Astrocyte (in vitro differentiated cells and primary cell): Measurements from ENCODE around the gene TMEM127. TPM values are rescaled to one million over a fixed set of nuclear protein-coding genes. Genes with fewer than 3 reads are reported as not detected.
"Not testable (repeated sequence)": the region's sequence is repeated elsewhere in the genome, so short reads cannot be mapped to it uniquely, and the experiment has no call there.

Experiments used
- DNase-seq: peaks from one replicate; pipeline ENCODE4 v3.0.0-alpha.2; 2010; ENCODE audit warnings: low read depth
- FAIRE-seq: peaks from 2 replicates; lab custom pipeline; 2011; peaks lifted over from hg19 to GRCh38; lab: Jason Lieb, UNC
- H2AFZ ChIP-seq: 2 replicates; pipeline ENCODE4 v1.6.0; 2012; ENCODE audit warnings: low read depth, low read length, inconsistent platforms
- H3K27ac ChIP-seq: 2 replicates; pipeline ENCODE4 v1.5.1; 2011; ENCODE audit warnings: low read depth, low read length, inconsistent platforms
- H3K27me3 ChIP-seq: 2 replicates; pipeline ENCODE4 v1.6.0; 2011; ENCODE audit warnings: low read length, inconsistent platforms; ENCODE audit not compliant: insufficient read depth
- H3K36me3 ChIP-seq: 2 replicates; pipeline ENCODE4 v1.5.1; 2011; ENCODE audit warnings: low read length, inconsistent platforms; ENCODE audit not compliant: insufficient read depth
- H3K4me1 ChIP-seq: 2 replicates; pipeline ENCODE4 v1.5.1; 2011; ENCODE audit warnings: low read length, inconsistent platforms; ENCODE audit not compliant: insufficient read depth
- H3K4me2 ChIP-seq: 2 replicates; pipeline ENCODE4 v1.6.0; 2012; ENCODE audit warnings: low read length, inconsistent platforms
- H3K4me3 ChIP-seq: 2 replicates; pipeline ENCODE4 v1.5.1; 2011; ENCODE audit warnings: low read depth, mild to moderate bottlenecking, low read length, inconsistent platforms; ENCODE audit not compliant: insufficient read depth
- H3K79me2 ChIP-seq: 2 replicates; pipeline ENCODE4 v1.6.0; 2012; ENCODE audit warnings: mild to moderate bottlenecking, low read length, inconsistent platforms; ENCODE audit not compliant: insufficient read depth
- H3K9ac ChIP-seq: 2 replicates; pipeline ENCODE4 v1.6.0; 2012; ENCODE audit warnings: mild to moderate bottlenecking, low read length, inconsistent platforms
- H3K9me3 ChIP-seq: 2 replicates; pipeline ENCODE4 v1.5.1; 2012; ENCODE audit warnings: low read depth, mild to moderate bottlenecking, low read length, inconsistent platforms; ENCODE audit not compliant: insufficient read depth
- H4K20me1 ChIP-seq: 2 replicates; pipeline ENCODE4 v1.6.0; 2012; ENCODE audit warnings: low read length, inconsistent platforms; ENCODE audit not compliant: insufficient read depth
- H3K27ac Mint-ChIP-seq: one replicate; pipeline ENCODE4 v1.8.0; 2021; ENCODE audit warnings: mild to moderate bottlenecking, mixed read lengths; ENCODE audit not compliant: unreplicated experiment
- H3K27me3 Mint-ChIP-seq: one replicate; pipeline ENCODE4 v1.8.0; 2021; ENCODE audit warnings: low read depth, mixed read lengths; ENCODE audit not compliant: unreplicated experiment
- H3K36me3 Mint-ChIP-seq: one replicate; pipeline ENCODE4 v1.8.0; 2021; ENCODE audit warnings: low read depth, mixed read lengths; ENCODE audit not compliant: unreplicated experiment
- H3K4me1 Mint-ChIP-seq: one replicate; pipeline ENCODE4 v1.8.0; 2021; ENCODE audit warnings: low read depth, mixed read lengths; ENCODE audit not compliant: unreplicated experiment
- H3K4me3 Mint-ChIP-seq: one replicate; pipeline ENCODE4 v1.8.0; 2021; ENCODE audit warnings: mild to moderate bottlenecking, moderate library complexity, mixed read lengths; ENCODE audit not compliant: unreplicated experiment
- H3K9me3 Mint-ChIP-seq: one replicate; pipeline ENCODE4 v1.8.0; 2021; ENCODE audit warnings: mild to moderate bottlenecking, mixed read lengths; ENCODE audit not compliant: unreplicated experiment
- CTCF ChIP-seq: IDR thresholded peaks from 2 replicates; pipeline ENCODE4 v1.5.1; 2011; ENCODE audit warnings: low read depth, mild to moderate bottlenecking, inconsistent platforms, low read length, moderate library complexity; ENCODE audit not compliant: insufficient read depth
- EZH2 ChIP-seq: IDR thresholded peaks from 2 replicates; pipeline ENCODE4 v1.6.1; 2012; ENCODE audit warnings: mild to moderate bottlenecking, low read length, inconsistent platforms; ENCODE audit not compliant: insufficient read depth
- total RNA-seq: library from RNA; stranded (reverse); gene quantifications from 2 replicates; pipeline ENCODE4 v1.2.1, GENCODE V29; 2021

The TMEM127 gene
- total RNA-seq, 1 donor from 2014 or later: 41.7 TPM

DNA sequence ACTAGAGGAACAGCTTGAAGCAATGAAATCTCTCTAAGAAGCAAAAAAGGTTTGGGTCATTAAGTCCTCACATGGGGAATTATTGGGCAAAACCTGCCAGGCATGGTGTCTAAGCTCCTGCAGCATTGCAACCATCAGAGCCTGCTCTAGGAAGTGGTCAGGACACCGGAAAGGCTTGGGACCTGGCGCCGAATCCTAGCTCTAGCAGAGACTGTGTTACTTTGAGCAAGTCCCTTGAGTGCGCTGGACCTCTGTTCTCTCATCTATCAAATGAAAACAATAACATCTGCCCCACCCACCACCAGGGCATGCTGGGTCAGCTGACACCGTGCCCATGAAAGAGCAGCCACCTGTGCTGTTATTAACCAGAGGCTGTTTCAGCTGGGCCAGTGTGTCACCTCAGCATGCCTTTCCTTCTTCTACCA, 6.3 kb downstream of the TMEM127 start:
- Histone ChIP-seq H2AFZ (no peak overlapping the region), H3K36me3 (peaks cover 4% of the 10 kb centered on the region), H3K4me1 (peaks cover 24% of the 10 kb centered on the region), H3K4me3 (no peak overlapping the region), H3K27me3 (no peaks in the 10 kb centered on the region), H3K79me2 (peaks cover 71% of the 10 kb centered on the region), H3K9me3 (no peaks in the 10 kb centered on the region), H3K27ac (no peak overlapping the region), H3K9ac (no peak overlapping the region), H3K4me2 (peak overlapping the region; percentile 76), H4K20me1 (peaks cover 65% of the 10 kb centered on the region)
- Mint-ChIP-seq H3K4me1 (peaks cover 36% of the 10 kb centered on the region), H3K27ac (peak overlapping the region; percentile 72), H3K27me3 (no peaks in the 10 kb centered on the region), H3K9me3 (no peaks in the 10 kb centered on the region), H3K36me3 (peaks cover 2% of the 10 kb centered on the region), H3K4me3 (peak overlapping the region; percentile 54)
- TF ChIP-seq EZH2 (no peak), CTCF (no peak)
- DNase-seq: no peak
- no peak for FAIRE-seq

- peak overlapping the region; percentile 41 for H3K27ac Mint-ChIP-seq
These were observed 7.4 kb downstream of the TMEM127 start for GRCh38 chr2:96258166-96259022.

DNA sequence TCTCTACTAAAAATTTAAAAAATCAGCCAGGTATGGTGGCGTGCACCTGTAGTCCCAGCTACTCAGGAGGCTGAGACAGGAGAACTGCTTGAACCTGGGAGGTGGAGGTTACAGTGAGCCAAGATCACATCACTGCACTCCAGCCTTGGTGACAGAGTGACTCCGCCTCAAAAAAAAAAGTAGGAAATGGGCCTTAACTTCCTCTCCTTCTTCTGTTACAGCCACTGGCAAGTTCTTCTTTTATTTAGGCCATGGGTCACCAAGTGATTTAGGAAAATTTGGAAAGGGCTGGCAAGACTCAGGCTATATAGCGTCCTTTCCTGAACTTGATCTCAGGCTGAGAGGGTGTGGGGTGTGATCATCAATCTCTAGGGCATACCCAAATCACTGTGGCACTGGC, 8.1 kb downstream of the TMEM127 start:
- Mint-ChIP-seq H3K4me3 (peak overlapping the region; percentile 29), H3K4me1 (peaks cover 27% of the 10 kb centered on the region), H3K27ac (peak overlapping the region; percentile 41)
- Histone ChIP-seq H4K20me1 (peaks cover 53% of the 10 kb centered on the region), H3K4me1 (peaks cover 19% of the 10 kb centered on the region), H3K79me2 (peaks cover 59% of the 10 kb centered on the region), H3K36me3 (peaks cover 13% of the 10 kb centered on the region)
- H3K9me3 Mint-ChIP-seq, H3K27me3 Mint-ChIP-seq, H3K27ac ChIP-seq, H2AFZ ChIP-seq, H3K27me3 ChIP-seq, FAIRE-seq, H3K9ac ChIP-seq, H3K4me2 ChIP-seq, H3K36me3 Mint-ChIP-seq, DNase-seq, H3K9me3 ChIP-seq, H3K4me3 ChIP-seq: not testable (repeated sequence)

More at GRCh38 chr2:96258166-96259022, 7.4 kb downstream of the TMEM127 start:
- DNase-seq (no peak), FAIRE-seq (no peak)
- Mint-ChIP-seq H3K27me3 (no peaks in the 10 kb centered on the region), H3K36me3 (peaks cover 8% of the 10 kb centered on the region), H3K4me1 (peaks cover 28% of the 10 kb centered on the region), H3K9me3 (no peaks in the 10 kb centered on the region), H3K4me3 (no peak overlapping the region)
- Histone ChIP-seq H3K9me3 (no peaks in the 10 kb centered on the region), H3K9ac (no peak overlapping the region), H3K27ac (no peak overlapping the region), H3K27me3 (no peaks in the 10 kb centered on the region), H4K20me1 (peaks cover 54% of the 10 kb centered on the region), H3K4me2 (no peak overlapping the region), H3K79me2 (peaks cover 64% of the 10 kb centered on the region), H3K4me3 (no peak overlapping the region), H3K4me1 (peaks cover 19% of the 10 kb centered on the region), H3K36me3 (peaks cover 6% of the 10 kb centered on the region), H2AFZ (no peak overlapping the region)
- no peak for TF ChIP-seq CTCF
- TF ChIP-seq EZH2: no peak
